Endodermal cell (in vitro differentiated cells): ENCODE results near the gene RYR2. TPM values are rescaled to one million over a fixed set of nuclear protein-coding genes. Genes with fewer than 3 reads are reported as not detected.
"Not testable (repeated sequence)": the region's sequence is repeated elsewhere in the genome, so short reads cannot be mapped to it uniquely, and the experiment has no call there.

Source experiments
- DNase-seq: peaks from one replicate; pipeline ENCODE4 v3.0.0-alpha.2; 2017
- H3K27ac ChIP-seq: 2 replicates; pipeline ENCODE4 v1.5.1; 2013; ENCODE audit warnings: mild to moderate bottlenecking, low read depth, low read length, moderate library complexity
- H3K27me3 ChIP-seq: 2 replicates; pipeline ENCODE4 v1.6.1; 2013; ENCODE audit warnings: mild to moderate bottlenecking, low read length, moderate library complexity; ENCODE audit not compliant: insufficient read depth, control insufficient read depth, poor library complexity, severe bottlenecking
- H3K36me3 ChIP-seq: 2 replicates; pipeline ENCODE4 v1.7.0; 2013; ENCODE audit warnings: mild to moderate bottlenecking, low read length, moderate library complexity; ENCODE audit not compliant: control insufficient read depth, insufficient read depth
- H3K4me1 ChIP-seq: one replicate; pipeline ENCODE4 v1.7.0; 2013; ENCODE audit warnings: low read length; ENCODE audit not compliant: control insufficient read depth, insufficient read depth
- H3K4me3 ChIP-seq: 2 replicates; pipeline ENCODE4 v1.5.1; 2013; ENCODE audit warnings: mild to moderate bottlenecking, low read length, moderate library complexity
- H3K9ac ChIP-seq: 2 replicates; pipeline ENCODE4 v1.6.1; 2013; ENCODE audit warnings: mild to moderate bottlenecking, low read length, moderate library complexity; ENCODE audit not compliant: poor library complexity, severe bottlenecking; ENCODE audit errors: extremely low read depth
- H3K9me3 ChIP-seq: 2 replicates; pipeline ENCODE4 v1.6.1; 2013; ENCODE audit warnings: mild to moderate bottlenecking, low read length, moderate library complexity; ENCODE audit not compliant: control insufficient read depth
- H3K27ac Mint-ChIP-seq: 2 replicates; pipeline ENCODE4 v1.8.0; 2020; ENCODE audit warnings: mixed read lengths
- H3K27me3 Mint-ChIP-seq: 2 replicates; pipeline ENCODE4 v1.8.0; 2021; ENCODE audit warnings: mild to moderate bottlenecking, mixed read lengths; ENCODE audit not compliant: insufficient read depth
- H3K36me3 Mint-ChIP-seq: 2 replicates; pipeline ENCODE4 v1.8.0; 2020; ENCODE audit warnings: low read depth, mixed read lengths
- H3K4me1 Mint-ChIP-seq: 2 replicates; pipeline ENCODE4 v1.8.0; 2020; ENCODE audit warnings: mixed read lengths
- H3K4me3 Mint-ChIP-seq: 2 replicates; pipeline ENCODE4 v1.8.0; 2020; ENCODE audit warnings: mild to moderate bottlenecking, moderate library complexity, mixed read lengths
- H3K9me3 Mint-ChIP-seq: 2 replicates; pipeline ENCODE4 v1.8.0; 2020; ENCODE audit warnings: mild to moderate bottlenecking, mixed read lengths
- CTCF ChIP-seq: fragments of 200-600 bp; sonication (generic); conservative IDR thresholded peaks from 2 replicates; pipeline ENCODE4 v1.5.0; 2021; ENCODE audit warnings: antibody characterized with exemption, mild to moderate bottlenecking
- WGBS, 2 experiments: methylation state at CpG; one replicate each; pipeline versions ENCODE4 v1.1.5 to v1.1.7; 2013; ENCODE audit warnings: missing lambda C conversion rate in 2 of 2, mixed read lengths in 1 of 2; ENCODE audit not compliant: insufficient coverage in 1 of 2, insufficient read length in 1 of 2; 5-methylcytosine and 5-hydroxymethylcytosine counted together
- total RNA-seq, 2 donors: library from RNA; stranded (reverse); fragmentation: NEBNext Ultra II Directional in 1 of 2; extraction: Animal tissue kit (Norgen Biotek cat#: 25700) in 1 of 2; gene quantifications; 2 replicates in 1 of 2; 3 replicates in 1 of 2; pipeline ENCODE4 v1.2.1, GENCODE V29; 2021

Gene RYR2
- total RNA-seq, 2 donors from 2014 or later, result 0.95 to 2.4 TPM

GRCh38 chr1:237367758-237368157 lies 325.8 kb downstream of the RYR2 start:
- Histone ChIP-seq H3K9me3 (no peaks in the 10 kb centered on the region), H3K9ac (no peak overlapping the region), H3K4me1 (no peaks in the 10 kb centered on the region), H3K27ac (no peak overlapping the region), H3K36me3 (no peaks in the 10 kb centered on the region), H3K27me3 (no peaks in the 10 kb centered on the region), H3K4me3 (no peak overlapping the region)
- peaks cover 1% of the 10 kb centered on the region for H3K9me3 Mint-ChIP-seq
- TF ChIP-seq CTCF, result no peak
- peaks cover 2% of the 10 kb centered on the region for H3K36me3 Mint-ChIP-seq
- no peak overlapping the region for H3K4me3 Mint-ChIP-seq
- DNase-seq, result no peak
- H3K4me1 Mint-ChIP-seq, result no peaks in the 10 kb centered on the region
- no peak overlapping the region for H3K27ac Mint-ChIP-seq
- 87 to 100% methylated on average over 1 to 2 of the region's 2 CpGs for WGBS, 2 experiments
- no peaks in the 10 kb centered on the region for H3K27me3 Mint-ChIP-seq

GRCh38 chr1:237371477-237371876 lies 329.5 kb downstream of the RYR2 start:
- not testable (repeated sequence) for H3K36me3 Mint-ChIP-seq, H3K4me3 ChIP-seq, H3K27me3 Mint-ChIP-seq, H3K27me3 ChIP-seq, H3K9me3 Mint-ChIP-seq, H3K4me1 ChIP-seq, H3K9ac ChIP-seq, H3K27ac ChIP-seq, H3K4me3 Mint-ChIP-seq, DNase-seq, H3K9me3 ChIP-seq, H3K4me1 Mint-ChIP-seq, H3K36me3 ChIP-seq, H3K27ac Mint-ChIP-seq
- no CpG with 5 or more reads among the region's 3 CpGs for WGBS, 2 experiments

GRCh38 chr1:237383791-237384190 lies 341.8 kb downstream of the RYR2 start:
- DNase-seq, result no peak
- Histone ChIP-seq H3K9me3 (no peaks in the 10 kb centered on the region), H3K9ac (no peak overlapping the region), H3K4me1 (no peaks in the 10 kb centered on the region), H3K36me3 (no peaks in the 10 kb centered on the region), H3K27ac (no peak overlapping the region), H3K27me3 (no peaks in the 10 kb centered on the region), H3K4me3 (no peak overlapping the region)
- Mint-ChIP-seq H3K4me3 (no peak overlapping the region), H3K9me3 (no peaks in the 10 kb centered on the region), H3K4me1 (peaks cover 4% of the 10 kb centered on the region), H3K36me3 (no peaks in the 10 kb centered on the region), H3K27ac (no peak overlapping the region), H3K27me3 (no peaks in the 10 kb centered on the region)
- no peak for TF ChIP-seq CTCF
- WGBS, 2 experiments, result 93 to 97% methylated on average over 3 of the region's 3 CpGs

- TF ChIP-seq CTCF, result no peak
- H3K9me3 ChIP-seq, result no peaks in the 10 kb centered on the region
- no peaks in the 10 kb centered on the region for H3K27me3 ChIP-seq
- H3K27ac Mint-ChIP-seq, result peak overlapping the region; percentile 5
- H3K4me3 ChIP-seq, result no peak overlapping the region
- no peaks in the 10 kb centered on the region for H3K9me3 Mint-ChIP-seq
- H3K4me1 Mint-ChIP-seq, result peaks cover 4% of the 10 kb centered on the region
- no peak overlapping the region for H3K4me3 Mint-ChIP-seq
- 77 to 80% methylated on average over 2 to 6 of the region's 6 CpGs for WGBS, 2 experiments
- no peaks in the 10 kb centered on the region for H3K27me3 Mint-ChIP-seq
- H3K27ac ChIP-seq, result no peak overlapping the region
- peak; percentile 52 for DNase-seq
- no peaks in the 10 kb centered on the region for H3K36me3 ChIP-seq
- H3K4me1 ChIP-seq, result no peaks in the 10 kb centered on the region
- no peak overlapping the region for H3K9ac ChIP-seq
- H3K36me3 Mint-ChIP-seq, result no peaks in the 10 kb centered on the region
Observed at GRCh38 chr1:237384213-237384612, 342.2 kb downstream of the RYR2 start.
